ENCODE data around the gene AGXT. TPM values are rescaled to one million over a fixed set of nuclear protein-coding genes. Genes with fewer than 3 reads are reported as not detected.

The AGXT gene
- total RNA-seq, 1 donor from 2014 or later: not detected

DNA sequence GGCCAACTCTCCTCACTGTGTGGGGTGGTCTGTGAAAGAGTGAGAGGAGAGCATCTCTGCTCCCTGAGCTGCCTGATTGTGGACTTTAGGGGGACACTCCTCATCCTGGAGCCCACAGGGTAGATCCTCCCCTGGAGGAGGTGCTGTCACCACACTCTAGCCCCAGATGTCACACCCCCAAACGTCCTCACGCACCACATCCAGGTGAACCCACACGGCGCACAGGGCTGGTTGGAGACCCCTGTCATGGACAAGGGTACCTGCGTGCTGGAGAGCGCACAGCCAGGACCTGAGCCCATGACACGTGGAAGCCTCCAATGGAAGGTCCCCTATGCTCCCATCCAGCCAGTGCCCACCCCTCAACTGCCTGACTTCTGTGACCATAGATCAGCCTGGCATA is 10.5 kb downstream of the AGXT start:
- no peaks in the 10 kb centered on the region for H3K36me3 Mint-ChIP-seq (ENCODE audit: low read depth)
- H3K4me3 Mint-ChIP-seq: no peak overlapping the region
- DNase-seq (ENCODE audit: low read depth, low spot score): no peak
- no peaks in the 10 kb centered on the region for H3K9me3 Mint-ChIP-seq
- no peak overlapping the region for H3K27ac Mint-ChIP-seq (ENCODE audit: unreplicated experiment)
- peaks cover 5% of the 10 kb centered on the region for H3K27me3 Mint-ChIP-seq (ENCODE audit: low read depth)
- TF ChIP-seq, protein P1, sequence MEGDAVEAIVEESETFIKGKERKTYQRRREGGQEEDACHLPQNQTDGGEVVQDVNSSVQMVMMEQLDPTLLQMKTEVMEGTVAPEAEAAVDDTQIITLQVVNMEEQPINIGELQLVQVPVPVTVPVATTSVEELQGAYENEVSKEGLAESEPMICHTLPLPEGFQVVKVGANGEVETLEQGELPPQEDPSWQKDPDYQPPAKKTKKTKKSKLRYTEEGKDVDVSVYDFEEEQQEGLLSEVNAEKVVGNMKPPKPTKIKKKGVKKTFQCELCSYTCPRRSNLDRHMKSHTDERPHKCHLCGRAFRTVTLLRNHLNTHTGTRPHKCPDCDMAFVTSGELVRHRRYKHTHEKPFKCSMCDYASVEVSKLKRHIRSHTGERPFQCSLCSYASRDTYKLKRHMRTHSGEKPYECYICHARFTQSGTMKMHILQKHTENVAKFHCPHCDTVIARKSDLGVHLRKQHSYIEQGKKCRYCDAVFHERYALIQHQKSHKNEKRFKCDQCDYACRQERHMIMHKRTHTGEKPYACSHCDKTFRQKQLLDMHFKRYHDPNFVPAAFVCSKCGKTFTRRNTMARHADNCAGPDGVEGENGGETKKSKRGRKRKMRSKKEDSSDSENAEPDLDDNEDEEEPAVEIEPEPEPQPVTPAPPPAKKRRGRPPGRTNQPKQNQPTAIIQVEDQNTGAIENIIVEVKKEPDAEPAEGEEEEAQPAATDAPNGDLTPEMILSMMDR (conservative IDR thresholded peaks at IDR 0.05): no peak
- no peaks in the 10 kb centered on the region for H3K4me1 Mint-ChIP-seq

DNA sequence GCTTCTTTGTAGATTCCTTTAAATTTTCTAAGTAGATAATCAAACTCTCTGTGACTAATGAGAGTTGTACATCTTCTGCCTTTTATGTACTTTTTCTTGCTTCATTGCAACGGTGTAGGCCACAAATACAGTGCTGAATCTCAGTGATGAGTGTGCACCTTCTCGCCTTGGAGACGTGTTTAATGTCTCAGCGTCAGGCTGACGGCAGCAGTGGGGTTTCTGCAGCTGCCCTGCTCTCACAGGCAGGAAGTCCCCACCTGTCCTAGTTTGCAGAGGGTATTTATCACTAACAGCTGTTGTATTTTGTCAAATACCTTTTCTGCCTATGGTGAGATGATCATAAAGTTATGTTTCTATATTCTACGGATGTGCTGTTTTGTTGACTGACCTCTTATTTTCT is 13.3 kb downstream of the AGXT start:
- TF ChIP-seq, protein P1 (conservative IDR thresholded peaks at IDR 0.05): no peak
- no peaks in the 10 kb centered on the region for H3K9me3 Mint-ChIP-seq
- peaks cover 5% of the 10 kb centered on the region for H3K27me3 Mint-ChIP-seq (ENCODE audit: low read depth)
- DNase-seq (ENCODE audit: low read depth, low spot score): no peak
- no peak overlapping the region for H3K4me3 Mint-ChIP-seq
- no peak overlapping the region for H3K27ac Mint-ChIP-seq (ENCODE audit: unreplicated experiment)
- no peaks in the 10 kb centered on the region for H3K4me1 Mint-ChIP-seq
- H3K36me3 Mint-ChIP-seq (ENCODE audit: low read depth): no peaks in the 10 kb centered on the region

DNA sequence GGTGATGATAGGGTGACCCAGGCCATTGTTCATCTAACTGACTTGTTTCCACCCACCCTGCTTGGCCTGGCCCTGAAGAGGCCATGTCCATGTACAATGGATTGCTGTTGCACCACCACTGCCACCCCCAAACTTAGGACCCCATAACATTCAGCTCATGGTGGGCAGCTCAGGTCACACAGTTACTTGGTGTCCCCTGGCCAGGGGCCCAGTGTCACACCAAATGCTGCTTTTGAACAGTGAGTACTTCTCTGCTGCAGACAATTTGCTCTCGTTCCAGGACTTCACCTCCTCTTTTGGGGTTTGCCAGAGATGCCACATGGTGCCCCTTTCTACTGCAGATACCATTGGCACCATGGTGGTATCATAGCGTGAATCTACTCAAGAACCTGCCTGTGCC is 15.6 kb downstream of the AGXT start:
- H3K9me3 Mint-ChIP-seq: no peaks in the 10 kb centered on the region
- peaks cover 5% of the 10 kb centered on the region for H3K27me3 Mint-ChIP-seq (ENCODE audit: low read depth)
- DNase-seq (ENCODE audit: low read depth, low spot score): no peak
- no peaks in the 10 kb centered on the region for H3K36me3 Mint-ChIP-seq (ENCODE audit: low read depth)
- H3K27ac Mint-ChIP-seq (ENCODE audit: unreplicated experiment): no peak overlapping the region
- no peak overlapping the region for H3K4me3 Mint-ChIP-seq
- TF ChIP-seq, protein P1 (conservative IDR thresholded peaks at IDR 0.05): no peak
- no peaks in the 10 kb centered on the region for H3K4me1 Mint-ChIP-seq

DNA sequence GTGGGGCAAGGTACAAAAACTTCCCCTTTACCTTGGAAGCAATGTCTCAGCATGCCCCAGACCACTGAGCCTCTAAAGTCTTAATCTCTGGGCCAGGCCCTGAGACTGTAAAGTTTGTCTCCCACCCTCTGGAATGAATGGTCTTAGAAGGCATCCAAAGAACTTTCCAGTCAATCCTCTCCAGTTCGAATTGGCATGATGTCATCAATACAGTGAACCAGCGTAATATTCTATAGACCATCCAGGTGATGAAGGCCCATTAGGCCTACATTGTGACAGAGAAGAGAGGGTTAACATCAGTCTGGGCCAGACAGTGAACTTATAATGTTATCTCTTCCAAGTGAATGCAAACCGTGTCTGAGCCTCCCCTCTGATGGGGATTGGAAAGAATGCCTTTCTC is 16.1 kb downstream of the AGXT start:
- no peaks in the 10 kb centered on the region for H3K36me3 Mint-ChIP-seq (ENCODE audit: low read depth)

DNA sequence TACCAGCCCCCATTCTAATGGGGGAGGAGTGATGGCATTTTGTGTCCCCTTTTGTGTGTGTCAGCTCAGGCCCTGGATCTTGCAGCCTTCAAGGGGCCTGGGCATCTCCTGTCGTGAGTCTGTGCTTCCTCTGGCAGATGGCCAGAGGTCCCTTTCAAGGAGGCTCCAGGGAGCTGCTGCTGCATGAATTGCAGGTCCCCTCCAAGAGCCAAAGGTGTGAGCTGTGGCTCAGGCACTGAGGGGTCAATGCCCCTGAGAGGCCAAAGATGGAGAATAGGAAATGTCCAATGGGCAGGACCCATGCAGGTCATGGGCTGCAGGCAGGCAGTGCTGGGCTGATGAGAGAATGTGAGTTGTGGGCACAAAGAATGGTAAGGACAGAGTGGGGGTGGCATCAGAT is 16.9 kb downstream of the AGXT start:
- Mint-ChIP-seq H3K4me1 (no peaks in the 10 kb centered on the region), H3K36me3 (ENCODE audit: low read depth) (no peaks in the 10 kb centered on the region), H3K27ac (ENCODE audit: unreplicated experiment) (no peak overlapping the region), H3K4me3 (no peak overlapping the region), H3K27me3 (ENCODE audit: low read depth) (peaks cover 3% of the 10 kb centered on the region), H3K9me3 (no peaks in the 10 kb centered on the region)
- DNase-seq (ENCODE audit: low read depth, low spot score): no peak
- TF ChIP-seq, protein P1 (conservative IDR thresholded peaks at IDR 0.05): no peak

More for the DNA sequence above, 16.1 kb downstream of the AGXT start:
- H3K9me3 Mint-ChIP-seq: no peaks in the 10 kb centered on the region
- DNase-seq (ENCODE audit: low read depth, low spot score): no peak
- H3K27me3 Mint-ChIP-seq (ENCODE audit: low read depth): peaks cover 5% of the 10 kb centered on the region
- H3K27ac Mint-ChIP-seq (ENCODE audit: unreplicated experiment): no peak overlapping the region
- no peak overlapping the region for H3K4me3 Mint-ChIP-seq
- TF ChIP-seq, protein P1 (conservative IDR thresholded peaks at IDR 0.05): no peak
- H3K4me1 Mint-ChIP-seq: no peaks in the 10 kb centered on the region

Data from neural crest cell (in vitro differentiated cells).